Tibial nerve (tissue), 3 donors: ENCODE data around the gene SLC6A2.

Experiments used
- POLR2A ChIP-seq, 2 donors: fragments of 450-650 bp; IDR thresholded peaks; one replicate each; pipeline ENCODE4 v1.6.1; 2017; ENCODE audit warnings: antibody characterized with exemption in 2 of 2, mild to moderate bottlenecking in 2 of 2, moderate library complexity in 2 of 2
- TF ChIP-seq, protein P1 (sequence below), 5 experiments: fragments of 200-600 bp in 3 of 5; fragments of 450-650 bp in 2 of 5; sonication (generic) in 3 of 5; IDR thresholded peaks; one replicate each; pipeline ENCODE4 v1.5.1; 2016 to 2019; ENCODE audit warnings: antibody characterized with exemption in 5 of 5, mild to moderate bottlenecking in 3 of 5, moderate library complexity in 2 of 5

GRCh38 chr16:55624696-55625095 is 31.1 kb upstream of the SLC6A2 start:
- no peak for TF ChIP-seq POLR2A (IDR thresholded peaks at IDR 0.05)
- TF ChIP-seq, protein P1, sequence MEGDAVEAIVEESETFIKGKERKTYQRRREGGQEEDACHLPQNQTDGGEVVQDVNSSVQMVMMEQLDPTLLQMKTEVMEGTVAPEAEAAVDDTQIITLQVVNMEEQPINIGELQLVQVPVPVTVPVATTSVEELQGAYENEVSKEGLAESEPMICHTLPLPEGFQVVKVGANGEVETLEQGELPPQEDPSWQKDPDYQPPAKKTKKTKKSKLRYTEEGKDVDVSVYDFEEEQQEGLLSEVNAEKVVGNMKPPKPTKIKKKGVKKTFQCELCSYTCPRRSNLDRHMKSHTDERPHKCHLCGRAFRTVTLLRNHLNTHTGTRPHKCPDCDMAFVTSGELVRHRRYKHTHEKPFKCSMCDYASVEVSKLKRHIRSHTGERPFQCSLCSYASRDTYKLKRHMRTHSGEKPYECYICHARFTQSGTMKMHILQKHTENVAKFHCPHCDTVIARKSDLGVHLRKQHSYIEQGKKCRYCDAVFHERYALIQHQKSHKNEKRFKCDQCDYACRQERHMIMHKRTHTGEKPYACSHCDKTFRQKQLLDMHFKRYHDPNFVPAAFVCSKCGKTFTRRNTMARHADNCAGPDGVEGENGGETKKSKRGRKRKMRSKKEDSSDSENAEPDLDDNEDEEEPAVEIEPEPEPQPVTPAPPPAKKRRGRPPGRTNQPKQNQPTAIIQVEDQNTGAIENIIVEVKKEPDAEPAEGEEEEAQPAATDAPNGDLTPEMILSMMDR (IDR thresholded peaks at IDR 0.05), result no peak
